Spinal cord (tissue), 10 donors: ENCODE results near the gene SDCCAG8. TPM values are rescaled to one million over a fixed set of nuclear protein-coding genes. Genes with fewer than 3 reads are reported as not detected.

Source experiments
- DNase-seq, 6 donors: peaks; one replicate each; pipeline versions ENCODE4 v3.0.0 to v3.0.0-alpha.2; 2013 to 2015; ENCODE audit warnings: low spot score in 6 of 6, low read depth in 4 of 6
- H3K27ac ChIP-seq: one replicate; pipeline ENCODE4 v1.5.1; 2013; ENCODE audit warnings: low read depth, low read length, control low read depth
- H3K27me3 ChIP-seq: one replicate; pipeline ENCODE4 v1.6.1; 2013; ENCODE audit warnings: low read length; ENCODE audit not compliant: control insufficient read depth, insufficient read depth
- H3K36me3 ChIP-seq: one replicate; pipeline ENCODE4 v1.6.1; 2013; ENCODE audit warnings: low read length; ENCODE audit not compliant: control insufficient read depth, insufficient read depth
- H3K4me1 ChIP-seq: one replicate; pipeline ENCODE4 v1.6.1; 2013; ENCODE audit warnings: low read length; ENCODE audit not compliant: control insufficient read depth, insufficient read depth
- H3K4me3 ChIP-seq: one replicate; pipeline ENCODE4 v1.5.1; 2013; ENCODE audit warnings: low read depth, low read length, control low read depth
- H3K9me3 ChIP-seq: one replicate; pipeline ENCODE4 v1.6.1; 2013; ENCODE audit warnings: low read length; ENCODE audit not compliant: control insufficient read depth, insufficient read depth
- WGBS: methylation state at CpG from one replicate; pipeline ENCODE4 v1.1.5; 2013; ENCODE audit warnings: missing lambda C conversion rate; ENCODE audit not compliant: insufficient coverage; 5-methylcytosine and 5-hydroxymethylcytosine counted together
- polyA plus RNA-seq, 2 donors: library from polyadenylated mRNA; unstranded; fragments of 120-200 nt; gene quantifications; one replicate each; pipeline ENCODE4 v1.2.1, GENCODE V29; 2013; ENCODE audit not compliant: insufficient read length in 2 of 2
- total RNA-seq, 2 donors: library from RNA; depleted of rRNA in 1 of 2; stranded (reverse); fragments of 120-200 nt in 1 of 2; fragments of >200 nt in 1 of 2; gene quantifications; one replicate each; pipeline versions ENCODE4 v1.2.3 to v1.2.4, GENCODE V29; 2013 to 2014
- donor health status: healthy.

Gene SDCCAG8
- total and polyA plus RNA-seq, 4 donors, result 48.3 to 73.3 (median 71.6) TPM

DNA sequence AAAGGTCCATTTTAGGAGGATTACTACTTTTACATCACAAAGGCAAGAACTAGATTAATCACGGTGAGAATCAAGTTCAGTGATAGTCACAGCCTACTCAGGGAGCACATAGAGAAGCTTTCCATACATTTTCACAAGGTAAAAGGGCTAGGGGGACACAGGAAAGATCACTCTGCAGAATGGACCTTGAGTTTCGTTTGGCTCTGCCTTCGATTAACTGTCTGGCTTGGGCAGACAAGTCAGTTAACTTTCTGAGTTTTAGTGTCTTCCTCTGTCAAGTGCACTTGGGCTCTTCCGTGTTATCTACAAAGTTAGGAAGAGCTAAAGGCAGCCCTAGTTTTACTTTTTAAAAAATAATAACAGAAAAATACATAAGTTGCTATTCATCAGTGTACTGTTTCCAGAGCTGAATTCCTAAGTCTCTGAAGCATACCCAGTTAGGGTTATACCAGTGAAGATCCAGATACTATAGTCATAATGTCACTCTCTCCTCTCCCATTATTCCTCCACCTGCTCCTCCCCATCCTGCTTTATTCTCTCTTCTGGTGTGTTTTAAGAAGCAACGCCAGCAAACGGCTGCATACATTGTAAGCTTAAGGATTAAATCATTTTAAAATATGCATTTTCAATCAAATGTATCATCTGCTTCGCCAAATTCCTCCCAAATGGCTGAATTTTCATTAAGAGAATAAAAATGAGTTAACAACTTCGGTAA is 2.5 kb upstream of the SDCCAG8 start:
- Histone ChIP-seq H3K27ac (peak overlapping the region; percentile 98), H3K36me3 (no peaks in the 10 kb centered on the region), H3K9me3 (no peaks in the 10 kb centered on the region), H3K27me3 (no peaks in the 10 kb centered on the region), H3K4me3 (peak overlapping the region; percentile 99), H3K4me1 (peaks cover 2% of the 10 kb centered on the region)
- DNase-seq, result peak in 3 of 6 donors; percentile 13 to 51 (median 29)
- 0% methylated on average over 2 of the region's 8 CpGs for WGBS

DNA sequence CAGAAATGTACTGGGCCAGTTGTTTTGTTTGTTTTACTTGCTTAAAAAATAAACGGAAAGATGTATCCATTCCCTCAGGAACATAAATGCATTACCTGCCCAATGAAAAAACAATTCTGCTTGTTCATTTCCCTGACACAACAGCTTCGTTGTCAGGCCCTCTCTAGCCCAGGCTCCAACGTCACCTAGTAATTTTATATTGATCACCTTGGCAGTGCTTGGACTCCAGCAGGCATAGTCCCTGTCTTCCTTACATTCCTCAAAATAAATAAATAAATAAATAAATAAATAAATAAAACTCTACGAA is 2.0 kb upstream of the SDCCAG8 start:
- WGBS, result no CpG with 5 or more reads among the region's 4 CpGs
- H3K4me3 ChIP-seq, result peak overlapping the region; percentile 99
- H3K36me3 ChIP-seq, result no peaks in the 10 kb centered on the region
- DNase-seq, result no peak
- no peaks in the 10 kb centered on the region for H3K27me3 ChIP-seq
- peak overlapping the region; percentile 98 for H3K27ac ChIP-seq
- no peaks in the 10 kb centered on the region for H3K9me3 ChIP-seq
- H3K4me1 ChIP-seq, result peaks cover 3% of the 10 kb centered on the region

DNA sequence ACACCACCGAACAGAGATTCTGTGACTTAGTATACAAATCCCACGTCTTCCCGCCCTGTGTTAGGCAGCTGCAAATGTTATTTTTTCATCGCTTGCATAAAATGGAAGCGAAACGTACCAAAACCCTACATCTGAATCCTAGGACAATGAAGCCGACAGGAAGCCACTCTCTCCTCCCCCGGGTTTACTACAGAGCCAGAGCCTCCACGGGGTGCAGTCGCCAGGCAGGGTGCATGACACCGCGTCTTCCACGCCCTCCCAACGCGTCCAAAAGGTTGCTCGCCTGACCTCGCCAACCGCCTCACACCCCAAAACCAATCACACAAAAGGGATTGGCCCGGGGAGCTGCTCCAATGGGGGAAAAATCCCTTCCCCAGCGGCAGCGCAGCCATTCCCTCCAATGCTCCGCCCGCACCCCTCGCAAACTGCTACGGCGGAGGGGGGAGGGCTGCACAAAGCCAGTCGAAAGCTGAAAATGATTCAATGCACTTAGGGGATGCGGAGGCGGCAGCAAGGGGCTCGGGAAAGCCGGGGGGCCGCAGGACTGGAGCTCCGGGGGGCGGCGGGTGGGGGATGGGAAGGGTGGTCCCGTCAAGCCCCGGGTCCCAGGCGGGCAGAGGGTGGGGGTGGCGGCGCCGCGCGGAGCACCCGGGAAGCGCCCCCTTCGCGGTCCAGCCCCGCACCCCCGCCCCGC is 1.5 kb upstream of the SDCCAG8 start:
- under 1% methylated on average over 43 of the region's 50 CpGs for WGBS
- H3K9me3 ChIP-seq, result no peaks in the 10 kb centered on the region
- H3K4me3 ChIP-seq, result peak overlapping the region; percentile 99
- H3K27me3 ChIP-seq, result no peaks in the 10 kb centered on the region
- peaks cover 3% of the 10 kb centered on the region for H3K4me1 ChIP-seq
- no peaks in the 10 kb centered on the region for H3K36me3 ChIP-seq
- peak in 5 of 6 donors; percentile 24 to 87 (median 59) for DNase-seq
- H3K27ac ChIP-seq, result peak overlapping the region; percentile 98

DNA sequence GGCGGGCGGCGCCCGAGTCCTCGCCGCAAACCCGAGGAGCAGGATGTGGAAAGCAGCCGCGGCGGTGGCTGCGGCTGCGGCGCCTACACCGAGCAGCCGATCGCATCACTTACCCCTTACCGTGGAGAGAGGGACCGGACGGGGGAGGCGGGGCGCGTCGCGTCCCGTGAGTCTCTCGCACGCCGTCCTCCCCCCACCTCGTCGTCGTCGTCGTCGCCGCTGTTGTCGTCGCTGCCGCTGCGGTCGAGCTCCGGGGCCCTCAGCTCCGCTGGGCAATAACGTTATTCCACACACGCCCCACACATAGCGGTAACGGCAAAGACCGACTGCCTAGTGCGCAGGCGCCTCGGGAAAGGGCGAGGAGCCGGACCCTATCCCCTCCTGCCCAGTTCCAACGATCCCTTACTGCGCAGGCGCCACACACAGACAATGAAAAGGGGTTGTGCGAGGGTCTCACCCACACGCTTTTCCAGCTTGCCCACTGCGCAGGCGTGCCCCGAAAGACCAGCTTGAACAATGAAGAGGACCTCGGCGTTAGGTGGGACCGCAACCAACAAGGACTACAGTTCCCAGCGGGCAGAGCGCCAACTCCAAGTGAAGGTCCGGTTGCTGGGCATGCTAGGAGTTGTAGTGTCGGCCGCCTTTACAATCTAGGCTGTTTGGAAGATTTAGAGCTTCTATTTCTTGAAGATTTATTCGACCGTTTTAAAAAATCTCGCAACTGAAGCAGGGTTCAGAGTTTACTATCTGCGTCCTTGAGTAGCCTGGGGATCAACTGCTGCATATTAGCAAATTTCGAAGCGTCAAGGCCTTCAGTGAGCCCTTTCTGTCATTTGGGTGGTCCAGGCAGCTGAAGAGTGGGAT is 682 bp upstream of the SDCCAG8 start, which contains the start of gene CEP170:
Gene CEP170, minus strand, starts transcription at position 355 of the 864 bp plus-strand sequence. CDS start 30,001 bp downstream, outside the sequence.
- Histone ChIP-seq H3K27me3 (no peaks in the 10 kb centered on the region), H3K27ac (peak within 1 kb of the TSS; percentile 98), H3K4me3 (peak within 1 kb of the TSS; percentile 99), H3K36me3 (no peaks in the 10 kb centered on the region), H3K4me1 (peaks cover 3% of the 10 kb centered on the region), H3K9me3 (no peaks in the 10 kb centered on the region)
- WGBS, result under 1% methylated on average over 74 of the region's 74 CpGs
- peak; percentile 98 to 100 (median 100) for DNase-seq

DNA sequence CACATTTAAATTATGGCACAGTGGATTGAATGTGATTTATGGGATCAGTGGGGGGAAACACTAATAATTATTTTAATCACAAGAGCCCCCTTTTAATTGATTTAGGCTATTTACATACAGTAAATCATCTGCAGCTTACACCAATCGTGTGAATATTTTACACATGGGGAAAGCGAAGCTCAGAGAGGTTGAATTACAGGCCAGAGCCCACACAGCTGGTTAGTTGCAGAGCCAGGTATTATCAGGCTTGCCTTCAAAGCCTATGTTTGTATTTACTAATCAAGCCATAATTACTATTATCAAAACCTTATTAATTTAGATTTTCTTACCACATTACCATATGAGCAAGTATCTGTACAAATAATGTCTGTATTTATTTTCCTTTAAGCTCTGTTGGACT is 749 bp downstream of the SDCCAG8 start:
- Histone ChIP-seq H3K4me3 (peak overlapping the region; percentile 99), H3K27ac (peak overlapping the region; percentile 98), H3K4me1 (peaks cover 3% of the 10 kb centered on the region), H3K36me3 (no peaks in the 10 kb centered on the region), H3K27me3 (no peaks in the 10 kb centered on the region), H3K9me3 (no peaks in the 10 kb centered on the region)
- no CpG with 5 or more reads among the region's 2 CpGs for WGBS
- DNase-seq, result no peak

DNA sequence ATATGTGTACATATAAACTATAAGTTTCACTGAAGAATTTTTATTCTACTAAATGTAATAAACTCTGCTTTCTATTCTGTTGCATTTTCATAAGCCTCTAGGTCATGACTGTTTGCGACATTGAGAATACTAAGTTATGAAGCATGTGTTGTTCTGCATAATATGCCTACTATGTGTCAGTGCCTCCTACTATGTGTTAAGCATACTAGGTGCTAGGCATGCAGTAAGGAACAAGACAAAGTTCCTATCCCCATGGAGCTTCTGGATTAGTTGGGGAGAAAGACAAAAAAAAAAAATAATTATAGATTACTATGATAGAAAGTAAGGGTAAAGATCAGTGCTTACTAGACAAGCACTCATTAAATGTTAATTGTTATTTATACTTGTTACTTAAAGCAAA is 1.3 kb downstream of the SDCCAG8 start:
- 80% methylated on average over 1 of the region's 1 CpG for WGBS
- no peak for DNase-seq
- Histone ChIP-seq H3K9me3 (no peaks in the 10 kb centered on the region), H3K27ac (no peak overlapping the region), H3K27me3 (no peaks in the 10 kb centered on the region), H3K4me1 (peaks cover 3% of the 10 kb centered on the region), H3K4me3 (no peak overlapping the region), H3K36me3 (no peaks in the 10 kb centered on the region)

GRCh38 chr1:243258731-243259130 is 2.9 kb downstream of the SDCCAG8 start:
- Histone ChIP-seq H3K27me3 (no peaks in the 10 kb centered on the region), H3K4me1 (peaks cover 3% of the 10 kb centered on the region), H3K9me3 (no peaks in the 10 kb centered on the region), H3K4me3 (no peak overlapping the region), H3K27ac (no peak overlapping the region), H3K36me3 (no peaks in the 10 kb centered on the region)
- 98% methylated on average over 6 of the region's 7 CpGs for WGBS
- no peak for DNase-seq

GRCh38 chr1:243260221-243260880 is 4.5 kb downstream of the SDCCAG8 start:
- no peaks in the 10 kb centered on the region for H3K27me3 ChIP-seq

DNA sequence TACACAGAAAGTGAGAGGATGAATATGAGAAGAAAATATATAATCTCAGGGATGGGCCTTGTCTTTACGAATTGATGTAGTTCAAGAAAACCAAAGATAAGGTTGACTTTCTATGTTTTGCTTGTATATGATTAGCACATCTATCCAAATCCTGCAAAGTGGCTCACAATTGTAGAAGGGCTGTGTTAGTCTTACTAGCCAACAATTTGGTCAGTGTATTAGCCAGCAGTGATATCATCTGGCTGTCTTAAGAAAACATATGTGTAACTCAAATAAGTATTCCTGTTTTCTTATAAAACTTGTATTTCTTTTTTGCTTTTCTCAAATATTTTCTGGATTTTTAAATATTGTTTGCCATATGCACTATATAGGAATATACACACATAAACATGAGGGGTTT is 5.5 kb downstream of the SDCCAG8 start:
- no peak for DNase-seq
- WGBS, result no CpG with 5 or more reads among the region's 1 CpG
- no peaks in the 10 kb centered on the region for H3K9me3 ChIP-seq
- no peak overlapping the region for H3K27ac ChIP-seq
- H3K4me3 ChIP-seq, result no peak overlapping the region
- peaks cover 3% of the 10 kb centered on the region for H3K4me1 ChIP-seq
- no peaks in the 10 kb centered on the region for H3K27me3 ChIP-seq
- no peaks in the 10 kb centered on the region for H3K36me3 ChIP-seq

More at GRCh38 chr1:243260221-243260880, 4.5 kb downstream of the SDCCAG8 start:
- no peak for DNase-seq
- Histone ChIP-seq H3K4me1 (peaks cover 3% of the 10 kb centered on the region), H3K4me3 (no peak overlapping the region), H3K9me3 (no peaks in the 10 kb centered on the region), H3K27ac (no peak overlapping the region), H3K36me3 (no peaks in the 10 kb centered on the region)
- WGBS, result no CpG with 5 or more reads among the region's 4 CpGs
